HepG2 (cell line): ENCODE measurements around the gene USP35. TPM values are rescaled to one million over a fixed set of nuclear protein-coding genes. Genes with fewer than 3 reads are reported as not detected.
A peak's percentile ranks its signal among the peaks of the same experiment; 100 is the strongest.

Source experiments
- ATAC-seq: fragments of 200-7000 bp; cut with Tn5 transposase; 3 replicates; pipeline ENCODE4 v1.9.1; 2020; ENCODE audit warnings: mild to moderate bottlenecking, moderate library complexity
- BruUV-seq: library from RNA; stranded (reverse); fragments of 400-500 nt; replicated peaks from 2 replicates; lab custom pipeline; 2021; lab: Mats Ljungman, UMichigan
- CTCF ChIA-PET: fragments of 300-600 bp; formaldehyde crosslinking; extraction: SDS; loops from one replicate; lab custom pipeline; 2021; ENCODE audit warnings: low total read pairs, inconsistent platforms, low intra/inter-chr PET ratio; lab: Yijun Ruan, JAX
- POLR2A ChIA-PET: fragments of 350-600 bp; sonication (Branson Sonifier 250); formaldehyde crosslinking; loops from one replicate; lab custom pipeline; 2020; ENCODE audit warnings: antibody characterized with exemption, inconsistent platforms; lab: Yijun Ruan, JAX
- DNase-seq: peaks from one replicate; pipeline ENCODE4 v3.0.0-alpha.2; 2015; ENCODE audit warnings: low spot score
- FAIRE-seq: peaks from 3 replicates; lab custom pipeline; 2011; peaks lifted over from hg19 to GRCh38; lab: Jason Lieb, UNC
- H2AFZ ChIP-seq: one replicate; pipeline ENCODE4 v1.6.1; 2011; ENCODE audit warnings: low read length, inconsistent platforms
- H3K27ac ChIP-seq: fragments of 300-600 bp; 3 replicates; pipeline ENCODE4 v1.8.0; 2011; ENCODE audit warnings: mixed run types, mild to moderate bottlenecking, mixed read lengths, low read length, inconsistent platforms; ENCODE audit not compliant: insufficient read depth; ENCODE audit errors: extremely low read length
- H3K27me3 ChIP-seq, 2 experiments: fragments of 200-600 bp in 1 of 2; 2 replicates in 1 of 2; 3 replicates in 1 of 2; pipeline versions ENCODE4 v1.6.0 to v1.8.0; 2011; ENCODE audit warnings: low read length in 2 of 2, mild to moderate bottlenecking in 2 of 2, moderate library complexity in 2 of 2, inconsistent platforms in 1 of 2; ENCODE audit not compliant: insufficient read depth in 2 of 2, control insufficient read depth in 1 of 2
- H3K36me3 ChIP-seq, 2 experiments: fragments of 200-600 bp in 1 of 2; replicated peaks in 1 of 2; 2 replicates in 1 of 2; 3 replicates in 1 of 2; pipeline versions ENCODE4 v1.5.1 to v1.8.0; 2011; ENCODE audit warnings: low read length in 2 of 2, inconsistent platforms in 1 of 2; ENCODE audit not compliant: insufficient read depth in 2 of 2, control insufficient read depth in 1 of 2
- H3K4me1 ChIP-seq: 2 replicates; pipeline ENCODE4 v1.5.1; 2012; ENCODE audit warnings: low read length, inconsistent platforms; ENCODE audit not compliant: insufficient read depth
- H3K4me2 ChIP-seq: 2 replicates; pipeline ENCODE4 v1.6.0; 2011; ENCODE audit warnings: low read depth, low read length, inconsistent platforms
- H3K4me3 ChIP-seq, 3 experiments: fragments of 200-600 bp in 1 of 3; sonication (generic), shearing (Covaris generic) in 1 of 3; replicated peaks in 1 of 3; 2 replicates each; pipeline ENCODE4 v1.5.1; 2011 to 2016; ENCODE audit warnings: low read length in 3 of 3, inconsistent platforms in 2 of 3, low read depth in 2 of 3, mild to moderate bottlenecking in 2 of 3, control low read depth in 1 of 3, mixed read lengths in 1 of 3; ENCODE audit not compliant: insufficient read depth in 1 of 3
- H3K79me2 ChIP-seq: one replicate; pipeline ENCODE4 v1.6.1; 2011; ENCODE audit warnings: low read length, inconsistent platforms; ENCODE audit not compliant: insufficient read depth
- H3K9ac ChIP-seq: 2 replicates; pipeline ENCODE4 v1.6.0; 2011; ENCODE audit warnings: mild to moderate bottlenecking, low read depth, low read length, inconsistent platforms; ENCODE audit not compliant: insufficient read depth
- H3K9me3 ChIP-seq: 2 replicates; pipeline ENCODE4 v1.5.1; 2012; ENCODE audit warnings: mild to moderate bottlenecking, low read length
- H4K20me1 ChIP-seq: 2 replicates; pipeline ENCODE4 v1.6.0; 2011; ENCODE audit warnings: inconsistent platforms, mild to moderate bottlenecking, low read length, moderate library complexity; ENCODE audit not compliant: insufficient read depth
- MAFF ChIP-seq: IDR thresholded peaks from 2 replicates; pipeline ENCODE4 v1.6.1; 2011; ENCODE audit warnings: low read depth, low read length, improper control_type of control experiment
- MAFK ChIP-seq, 2 experiments: IDR thresholded peaks in 1 of 2; conservative IDR thresholded peaks in 1 of 2; 2 replicates each; pipeline ENCODE4 v1.6.1; 2011; ENCODE audit warnings: improper control_type of control experiment in 2 of 2, low read length in 2 of 2
- NFE2L2 ChIP-seq: fragments of 150-350 bp; IDR thresholded peaks from 2 replicates; pipeline ENCODE4 v1.6.1; 2014; ENCODE audit warnings: low read length
- PRDM4 ChIP-seq: sonication (generic); formaldehyde crosslinking; IDR thresholded peaks from 2 replicates; pipeline ENCODE4 v1.9.0; 2021; ENCODE audit warnings: missing genetic modification reagents, borderline replicate concordance
- WGBS: methylation state at CpG from one replicate; pipeline ENCODE4 v1.1.6; 2017; ENCODE audit warnings: low lambda C conversion rate; 5-methylcytosine and 5-hydroxymethylcytosine counted together
- in situ Hi-C: cut with HindIII; loops from 2 replicates; pipeline ENCODE4 v1.10.0; 2017; ENCODE audit warnings: low pct_unique_long_range_greater_than_20kb; ENCODE audit not compliant: extremely low pct_ligation_motif_present
- intact Hi-C: fragments of 100-400 bp; cut with micrococcal nuclease; formaldehyde crosslinking; loops from one replicate; pipeline ENCODE4 v1.10.0; 2022; ENCODE audit not compliant: unreplicated experiment
- polyA plus RNA-seq, 8 experiments: library from polyadenylated mRNA; depleted of rRNA in 3 of 8; stranded (reverse) in 7 of 8; unstranded in 1 of 8; fragments of >200 nt; fragmentation: Illumina TruSeq in 4 of 8; extraction: Trizol in 4 of 8; gene quantifications; 2 replicates each; pipeline versions ENCODE4 v1.2.1 to v1.2.3, GENCODE V29; 2011 to 2016; ENCODE audit warnings: low read depth in 4 of 8, missing spikeins in 1 of 8, mixed read lengths in 1 of 8; ENCODE audit not compliant: insufficient read depth in 1 of 8
- total RNA-seq, 5 experiments: library from RNA; depleted of rRNA; stranded (reverse); fragments of >200 nt; fragmentation: Illumina TruSeq; extraction: Trizol; gene quantifications; 2 replicates each; pipeline ENCODE4 v1.2.3, GENCODE V29; 2016; ENCODE audit warnings: low read depth in 1 of 5

USP35 gene
- total and polyA plus RNA-seq, 2 of the 13 experiments (the other 11 are each of a cell fraction or from before 2014, with no cell fraction given), result 4.6 to 7.7 TPM

- TF ChIP-seq NFE2L2 (peak; percentile 76), PRDM4 (no peak), MAFF (peak; percentile 64), MAFK (conservative IDR thresholded peaks at IDR 0.05 in 1 of 2, IDR thresholded peaks at IDR 0.05 in 1 of 2; ENCODE audit: low read length in 2 of 2) (peak; percentile 69 to 72)
- Histone ChIP-seq H3K4me1 (peaks cover 48% of the 10 kb centered on the region), H3K9me3 (no peaks in the 10 kb centered on the region), H3K27ac (no peak overlapping the region), H3K9ac (no peak overlapping the region), H4K20me1 (no peaks in the 10 kb centered on the region), H2AFZ (no peak overlapping the region), H3K36me3 (no peaks in the 10 kb centered on the region), H3K4me2 (no peak overlapping the region), H3K4me3 (no peak overlapping the region), H3K79me2 (no peaks in the 10 kb centered on the region), H3K27me3 (no peaks in the 10 kb centered on the region)
- no peak for FAIRE-seq
- no peak for DNase-seq
- intact Hi-C loops (no loop called here), in situ Hi-C loops (no loop called here)
- ChIA-PET POLR2A (no interaction called here), CTCF (no interaction called here)
- WGBS, result 94% methylated on average over 2 of the region's 2 CpGs
- BruUV-seq, result no TSS peak
- ATAC-seq, result no peak
These were observed 7.5 kb upstream of the USP35 start for GRCh38 chr11:78181185-78181584.
